Keratinocyte (primary cell): ENCODE results near the gene CCDC192.

ENCODE experiments used
- EZH2 ChIP-seq: IDR thresholded peaks from one replicate; pipeline ENCODE4 v1.6.1; 2012; ENCODE audit warnings: inconsistent platforms, mild to moderate bottlenecking, low read length, moderate library complexity
- TF ChIP-seq, protein P1 (sequence below), 3 experiments: IDR thresholded peaks in 1 of 3; conservative IDR thresholded peaks in 1 of 3; optimal IDR thresholded peaks in 1 of 3; 2 replicates in 2 of 3; 3 replicates in 1 of 3; pipeline versions ENCODE3 to v1.5.1; 2011; ENCODE audit warnings: low read length in 3 of 3, mild to moderate bottlenecking in 3 of 3, moderate library complexity in 2 of 3, control low read depth in 1 of 3, inconsistent platforms in 1 of 3; ENCODE audit not compliant: insufficient read depth in 2 of 3; ENCODE audit errors: extremely low read depth in 1 of 3

DNA sequence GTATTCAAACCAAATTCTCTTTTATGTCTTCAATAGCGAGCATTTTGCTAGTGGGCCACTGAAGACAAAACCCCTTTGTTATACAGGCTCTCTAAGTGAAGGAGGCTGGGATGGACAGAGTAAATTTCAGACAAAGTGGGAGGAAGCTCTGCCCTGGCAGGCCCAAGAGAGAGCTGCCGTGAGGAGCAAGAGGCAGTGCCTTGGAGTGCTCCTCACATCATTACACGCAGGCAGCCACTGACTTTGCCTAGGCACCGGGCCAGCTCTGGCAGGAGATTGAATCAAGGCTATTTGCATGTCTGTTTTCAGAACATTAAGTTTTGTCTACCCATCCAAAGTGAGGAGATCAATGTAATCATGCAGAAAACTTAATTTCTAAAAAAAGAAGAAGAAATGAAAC lies 167.7 kb downstream of the CCDC192 start:
- TF ChIP-seq, protein P1, sequence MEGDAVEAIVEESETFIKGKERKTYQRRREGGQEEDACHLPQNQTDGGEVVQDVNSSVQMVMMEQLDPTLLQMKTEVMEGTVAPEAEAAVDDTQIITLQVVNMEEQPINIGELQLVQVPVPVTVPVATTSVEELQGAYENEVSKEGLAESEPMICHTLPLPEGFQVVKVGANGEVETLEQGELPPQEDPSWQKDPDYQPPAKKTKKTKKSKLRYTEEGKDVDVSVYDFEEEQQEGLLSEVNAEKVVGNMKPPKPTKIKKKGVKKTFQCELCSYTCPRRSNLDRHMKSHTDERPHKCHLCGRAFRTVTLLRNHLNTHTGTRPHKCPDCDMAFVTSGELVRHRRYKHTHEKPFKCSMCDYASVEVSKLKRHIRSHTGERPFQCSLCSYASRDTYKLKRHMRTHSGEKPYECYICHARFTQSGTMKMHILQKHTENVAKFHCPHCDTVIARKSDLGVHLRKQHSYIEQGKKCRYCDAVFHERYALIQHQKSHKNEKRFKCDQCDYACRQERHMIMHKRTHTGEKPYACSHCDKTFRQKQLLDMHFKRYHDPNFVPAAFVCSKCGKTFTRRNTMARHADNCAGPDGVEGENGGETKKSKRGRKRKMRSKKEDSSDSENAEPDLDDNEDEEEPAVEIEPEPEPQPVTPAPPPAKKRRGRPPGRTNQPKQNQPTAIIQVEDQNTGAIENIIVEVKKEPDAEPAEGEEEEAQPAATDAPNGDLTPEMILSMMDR (optimal IDR thresholded peaks at IDR 0.05 in 1 of 3, IDR thresholded peaks at IDR 0.05 in 1 of 3, conservative IDR thresholded peaks at IDR 0.05 in 1 of 3; ENCODE audit: extremely low read depth in 1 of 3, insufficient read depth in 2 of 3, low read length in 3 of 3): no peak
- no peak for TF ChIP-seq EZH2
